SK-N-SH (cell line): ENCODE measurements around the gene IZUMO1. TPM values are rescaled to one million over a fixed set of nuclear protein-coding genes. Genes with fewer than 3 reads are reported as not detected.

Experiments
- CTCF ChIA-PET: fragments of 300-600, 350-600 bp; formaldehyde crosslinking; extraction: SDS; loops from one replicate; lab custom pipeline; 2021; lab: Yijun Ruan, JAX
- POLR2A ChIA-PET: fragments of 350-600 bp; sonication (Branson Sonifier 250); formaldehyde crosslinking; extraction: SDS; loops from one replicate; lab custom pipeline; 2020; ENCODE audit warnings: antibody characterized with exemption, inconsistent platforms; lab: Yijun Ruan, JAX
- DNase-seq: peaks from one replicate; pipeline ENCODE4 v3.0.0; 2012
- H2AFZ ChIP-seq: fragments of 200-600 bp; sonication (generic); 2 replicates; pipeline ENCODE4 v1.8.1; 2016; ENCODE audit warnings: antibody characterized with exemption, mild to moderate bottlenecking, low read depth
- H3F3A ChIP-seq: fragments of 200-600 bp; sonication (generic); replicated peaks from 2 replicates; pipeline ENCODE3; 2016; ENCODE audit warnings: antibody characterized with exemption, mild to moderate bottlenecking; ENCODE audit not compliant: insufficient read depth
- H3K27ac ChIP-seq, 2 experiments: fragments of 200-500 bp in 1 of 2; fragments of 200-600 bp in 1 of 2; sonication (Bioruptor generic) in 1 of 2; sonication (generic), shearing (Covaris generic) in 1 of 2; 2 replicates each; pipeline versions ENCODE4 v1.5.1 to v1.6.1; 2014 to 2016; ENCODE audit warnings: low read depth in 2 of 2, inconsistent platforms in 1 of 2, low read length in 1 of 2, mild to moderate bottlenecking in 1 of 2, mixed read lengths in 1 of 2
- H3K27me3 ChIP-seq: fragments of 200-600 bp; sonication (generic), shearing (Covaris generic); 2 replicates; pipeline ENCODE4 v1.6.1; 2016; ENCODE audit warnings: mixed run types; ENCODE audit not compliant: insufficient read depth
- H3K36me3 ChIP-seq, 2 experiments: fragments of 200-500 bp in 1 of 2; fragments of 200-600 bp in 1 of 2; sonication (Bioruptor generic) in 1 of 2; sonication (generic) in 1 of 2; replicated peaks in 1 of 2; 2 replicates each; pipeline versions ENCODE3 to v1.5.1; 2014 to 2016; ENCODE audit warnings: low read length in 1 of 2, mild to moderate bottlenecking in 1 of 2; ENCODE audit not compliant: insufficient read depth in 2 of 2, control insufficient read depth in 1 of 2
- H3K4me1 ChIP-seq, 2 experiments: fragments of 200-500 bp in 1 of 2; fragments of 200-600 bp in 1 of 2; sonication (Bioruptor generic) in 1 of 2; sonication (generic), shearing (Covaris generic) in 1 of 2; 2 replicates each; pipeline versions ENCODE4 v1.5.1 to v1.6.1; 2014 to 2016; ENCODE audit warnings: low read depth in 1 of 2, low read length in 1 of 2, mixed run types in 1 of 2; ENCODE audit not compliant: insufficient read depth in 2 of 2, control insufficient read depth in 1 of 2
- H3K4me2 ChIP-seq: fragments of 200-600 bp; sonication (generic), shearing (Covaris generic); 2 replicates; pipeline ENCODE4 v1.6.1; 2017; ENCODE audit warnings: mixed run types
- H3K4me3 ChIP-seq, 2 experiments: fragments of 200-500 bp in 1 of 2; fragments of 200-600 bp in 1 of 2; sonication (Bioruptor generic) in 1 of 2; sonication (generic), shearing (Covaris generic) in 1 of 2; 2 replicates each; pipeline versions ENCODE4 v1.5.1 to v1.8.1; 2014 to 2016; ENCODE audit warnings: low read depth in 2 of 2, inconsistent platforms in 1 of 2, low read length in 1 of 2, mild to moderate bottlenecking in 1 of 2, mixed read lengths in 1 of 2, moderate library complexity in 1 of 2
- H3K79me2 ChIP-seq: fragments of 200-600 bp; sonication (generic); 2 replicates; pipeline ENCODE4 v1.8.1; 2017; ENCODE audit warnings: mild to moderate bottlenecking; ENCODE audit not compliant: insufficient read depth
- H3K9ac ChIP-seq: fragments of 200-600 bp; sonication (generic); 2 replicates; pipeline ENCODE4 v1.6.1; 2017; ENCODE audit warnings: mixed run types
- H3K9me2 ChIP-seq: fragments of 200-600 bp; sonication (generic); 2 replicates; pipeline ENCODE4 v1.6.1; 2017; ENCODE audit warnings: mixed run types
- H3K9me3 ChIP-seq: fragments of 200-600 bp; sonication (generic); 2 replicates; pipeline ENCODE4 v1.6.1; 2017; ENCODE audit warnings: mixed run types, mild to moderate bottlenecking, moderate library complexity
- H4K20me1 ChIP-seq: fragments of 200-600 bp; sonication (generic); 2 replicates; pipeline ENCODE4 v1.6.1; 2017; ENCODE audit warnings: mild to moderate bottlenecking, mixed run types; ENCODE audit not compliant: insufficient read depth
- CHD2 ChIP-seq: fragments of 150-350 bp; IDR thresholded peaks from 2 replicates; pipeline ENCODE4 v1.6.1; 2018; ENCODE audit warnings: low read length; ENCODE audit not compliant: partially characterized antibody
- ELF1 ChIP-seq: IDR thresholded peaks from 2 replicates; pipeline ENCODE4 v1.4.0; 2012
- EP300 ChIP-seq, 2 experiments: IDR thresholded peaks; 2 replicates each; pipeline versions ENCODE4 v1.4.0 to v1.6.1; 2012; ENCODE audit warnings: borderline replicate concordance in 1 of 2, low read depth in 1 of 2, low read length in 1 of 2
- EZH2phosphoT487 ChIP-seq: fragments of 200-600 bp; sonication (generic); IDR thresholded peaks from 2 replicates; pipeline ENCODE4 v1.6.1; 2017; ENCODE audit warnings: low read depth, mixed run types, mild to moderate bottlenecking, antibody characterized with exemption, moderate library complexity, borderline replicate concordance
- FOXJ3 ChIP-seq: sonication (generic); formaldehyde crosslinking; IDR thresholded peaks from 2 replicates; pipeline ENCODE4 v1.5.1; 2020; ENCODE audit warnings: mild to moderate bottlenecking, missing genetic modification reagents
- GABPA ChIP-seq: IDR thresholded peaks from 2 replicates; pipeline ENCODE4 v1.4.0; 2012; ENCODE audit warnings: low read depth, mild to moderate bottlenecking
- GATA2 ChIP-seq: sonication (generic); formaldehyde crosslinking; IDR thresholded peaks from 2 replicates; pipeline ENCODE4 v1.5.0; 2020; ENCODE audit warnings: mild to moderate bottlenecking, missing genetic modification reagents
- JUND ChIP-seq: IDR thresholded peaks from 2 replicates; pipeline ENCODE4 v1.4.0; 2012
- MXI1 ChIP-seq: IDR thresholded peaks from 2 replicates; pipeline ENCODE4 v1.6.1; 2012; ENCODE audit warnings: mild to moderate bottlenecking, low read depth, low read length, improper control_type of control experiment
- NRF1 ChIP-seq: IDR thresholded peaks from 2 replicates; pipeline ENCODE4 v1.6.1; 2012; ENCODE audit warnings: low read depth, mild to moderate bottlenecking, low read length
- SIN3A ChIP-seq: IDR thresholded peaks from 2 replicates; pipeline ENCODE4 v1.6.1; 2012; ENCODE audit warnings: low read depth, mild to moderate bottlenecking, low read length, moderate library complexity, borderline replicate concordance
- SMC3 ChIP-seq: IDR thresholded peaks from 2 replicates; pipeline ENCODE4 v1.6.1; 2012; ENCODE audit warnings: low read depth, low read length, improper control_type of control experiment
- TCF12 ChIP-seq: IDR thresholded peaks from 2 replicates; pipeline ENCODE4 v1.4.0; 2012
- TEAD4 ChIP-seq: IDR thresholded peaks from 2 replicates; pipeline ENCODE4 v1.4.0; 2012; ENCODE audit warnings: mild to moderate bottlenecking, borderline replicate concordance; ENCODE audit not compliant: insufficient read depth
- YY1 ChIP-seq: IDR thresholded peaks from 2 replicates; pipeline ENCODE4 v1.4.0; 2012; ENCODE audit warnings: low read depth, mild to moderate bottlenecking
- WGBS: methylation state at CpG from one replicate; pipeline ENCODE4 v1.1.6; 2017; ENCODE audit warnings: low lambda C conversion rate; 5-methylcytosine and 5-hydroxymethylcytosine counted together
- polyA plus RNA-seq, 3 experiments: library from polyadenylated mRNA; depleted of rRNA; stranded (reverse); fragments of >200 nt; gene quantifications; 2 replicates each; pipeline ENCODE4 v1.2.3, GENCODE V29; 2012
- TF ChIP-seq, protein P1 (sequence below): fragments of 150-350 bp; IDR thresholded peaks from 2 replicates; pipeline ENCODE4 v1.6.1; 2017; ENCODE audit warnings: antibody characterized with exemption, low read length, low read depth, borderline replicate concordance

The IZUMO1 gene
- polyA plus RNA-seq, 1 of the 3 experiments (the other 2 are of a cell fraction) = 0.03 TPM

- POLR2A ChIA-PET = interaction anchor here (0.7 kb wide), 1 partner anchor 1570 kb away, joined by 3 read pairs; no protein-coding TSS in a partner anchor
- Histone ChIP-seq H3K36me3 (no peaks in the 10 kb centered on the region), H4K20me1 (no peaks in the 10 kb centered on the region), H3K4me1 (no peaks in the 10 kb centered on the region; a peak in 1 of 4 replicates), H3K4me3 (no peak overlapping the region), H3F3A (no peaks in the 10 kb centered on the region), H2AFZ (no peak overlapping the region), H3K27me3 (no peaks in the 10 kb centered on the region), H3K9ac (no peak overlapping the region), H3K9me2 (no peaks in the 10 kb centered on the region), H3K27ac (no peak overlapping the region), H3K79me2 (no peaks in the 10 kb centered on the region), H3K4me2 (no peak overlapping the region), H3K9me3 (no peaks in the 10 kb centered on the region)
- 86% methylated on average over 5 of the region's 5 CpGs for WGBS
- no peak for DNase-seq
- CTCF ChIA-PET = interaction anchor here (0.9 to 3.8 kb wide), 2 partner anchors 11 to 194 kb away, joined by 3 to 14 read pairs; no protein-coding TSS in a partner anchor
- no peak for TF ChIP-seq EZH2phosphoT487
- no peak for TF ChIP-seq MXI1
- TF ChIP-seq SIN3A = no peak
- no peak for TF ChIP-seq TEAD4
- no peak for TF ChIP-seq GABPA
- no peak for TF ChIP-seq SMC3
- TF ChIP-seq GATA2 (CRISPR knock-in tag) = no peak
- TF ChIP-seq CHD2 = no peak
- TF ChIP-seq FOXJ3 (CRISPR knock-in tag) = no peak
- TF ChIP-seq NRF1 = no peak
- no peak for TF ChIP-seq ELF1
- no peak for TF ChIP-seq YY1
- TF ChIP-seq, all 33 proteins: peak for 0
These were observed 30.4 kb upstream of the IZUMO1 start for GRCh38 chr19:48777139-48777538.

DNA sequence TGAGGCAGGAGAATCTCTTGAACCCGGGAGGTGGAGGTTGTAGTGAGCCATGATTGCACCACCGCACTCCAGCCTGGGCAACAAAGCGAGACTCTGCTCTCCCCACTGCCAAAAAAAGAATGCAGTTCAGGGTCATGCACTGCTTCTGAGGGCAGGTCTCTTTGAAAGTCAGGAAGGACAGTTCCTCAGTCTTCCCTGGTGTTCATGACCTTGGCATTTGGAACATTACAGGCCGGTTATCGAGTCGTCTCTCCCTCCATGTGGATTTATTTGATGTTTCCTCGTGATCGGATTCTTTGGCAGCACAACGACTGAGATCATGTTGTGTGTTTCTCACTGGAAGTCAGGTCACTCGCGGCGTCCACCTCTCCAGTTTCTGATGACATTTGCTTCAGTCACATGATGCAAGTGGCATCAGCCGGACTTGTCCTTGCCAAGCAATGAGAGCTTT lies 25.8 kb upstream of the IZUMO1 start:
- Histone ChIP-seq H3K4me2 (no peak overlapping the region), H3F3A (no peaks in the 10 kb centered on the region), H3K9ac (no peak overlapping the region), H3K27ac (no peak overlapping the region), H3K4me3 (no peak overlapping the region), H3K79me2 (no peaks in the 10 kb centered on the region), H2AFZ (no peak overlapping the region)
- TF ChIP-seq EP300 (IDR thresholded peaks at IDR 0.05; ENCODE audit: borderline replicate concordance in 1 of 2, low read depth in 1 of 2, low read length in 1 of 2) = no peak
- TF ChIP-seq SMC3 = no peak
- TF ChIP-seq, protein P1, sequence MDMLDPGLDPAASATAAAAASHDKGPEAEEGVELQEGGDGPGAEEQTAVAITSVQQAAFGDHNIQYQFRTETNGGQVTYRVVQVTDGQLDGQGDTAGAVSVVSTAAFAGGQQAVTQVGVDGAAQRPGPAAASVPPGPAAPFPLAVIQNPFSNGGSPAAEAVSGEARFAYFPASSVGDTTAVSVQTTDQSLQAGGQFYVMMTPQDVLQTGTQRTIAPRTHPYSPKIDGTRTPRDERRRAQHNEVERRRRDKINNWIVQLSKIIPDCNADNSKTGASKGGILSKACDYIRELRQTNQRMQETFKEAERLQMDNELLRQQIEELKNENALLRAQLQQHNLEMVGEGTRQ = no peak
- TF ChIP-seq JUND = no peak
- no peak for TF ChIP-seq TCF12
- TF ChIP-seq, all 33 proteins: peak for 0
- ChIA-PET POLR2A (no interaction called here), CTCF (interaction anchor here (1.0 kb wide), 1 partner anchor 198 kb away, joined by 3 read pairs; no protein-coding TSS in a partner anchor)
- H3K27me3 ChIP-seq = peaks cover 8% of the 10 kb centered on the region
- H3K36me3 ChIP-seq = no peaks in the 10 kb centered on the region
- H4K20me1 ChIP-seq = no peaks in the 10 kb centered on the region
- H3K9me3 ChIP-seq = no peaks in the 10 kb centered on the region
- no peaks in the 10 kb centered on the region for H3K4me1 ChIP-seq
- no peaks in the 10 kb centered on the region for H3K9me2 ChIP-seq
- no peak for DNase-seq
- 76% methylated on average over 13 of the region's 13 CpGs for WGBS
